Epithelial cell of proximal tubule (primary cell): ENCODE results near the gene CORO7. TPM values are rescaled to one million over a fixed set of nuclear protein-coding genes. Genes with fewer than 3 reads are reported as not detected.

Experiments used
- DNase-seq: peaks from one replicate; pipeline ENCODE4 v3.0.0-alpha.2; 2011; ENCODE audit warnings: low read depth
- H3K4me3 ChIP-seq: 2 replicates; pipeline ENCODE4 v1.5.1; 2011; ENCODE audit warnings: low read depth, mild to moderate bottlenecking, low read length
- total RNA-seq: library from RNA; depleted of rRNA; stranded (reverse); fragments of >200 nt; gene quantifications from 2 replicates; pipeline ENCODE4 v1.2.3, GENCODE V29; 2015
- TF ChIP-seq, protein P1 (sequence below): conservative IDR thresholded peaks from 2 replicates; pipeline ENCODE4 v1.5.1; 2012; ENCODE audit warnings: low read depth, mild to moderate bottlenecking, low read length

CORO7 gene
- total RNA-seq, 1 donor from 2014 or later = 101 TPM

DNA sequence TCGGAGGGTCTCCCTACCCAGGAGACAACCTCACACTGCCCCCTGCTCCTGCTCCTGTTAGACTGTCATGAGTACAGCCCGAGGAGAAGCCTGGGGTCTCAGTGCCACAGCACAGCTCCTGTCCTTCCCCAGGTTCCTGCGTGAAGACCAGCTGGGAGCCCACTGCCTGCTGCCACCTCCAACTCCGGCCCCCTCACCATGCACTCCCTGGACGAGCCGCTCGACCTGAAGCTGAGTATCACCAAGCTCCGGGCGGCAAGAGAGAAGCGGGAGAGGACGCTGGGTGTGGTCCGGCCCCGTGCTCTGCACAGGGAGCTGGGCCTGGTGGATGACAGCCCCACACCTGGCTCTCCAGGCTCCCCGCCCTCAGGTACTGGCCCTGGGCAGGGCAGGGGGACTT lies 84.3 kb downstream of the CORO7 start:
- H3K4me3 ChIP-seq = no peak overlapping the region
- TF ChIP-seq, protein P1, sequence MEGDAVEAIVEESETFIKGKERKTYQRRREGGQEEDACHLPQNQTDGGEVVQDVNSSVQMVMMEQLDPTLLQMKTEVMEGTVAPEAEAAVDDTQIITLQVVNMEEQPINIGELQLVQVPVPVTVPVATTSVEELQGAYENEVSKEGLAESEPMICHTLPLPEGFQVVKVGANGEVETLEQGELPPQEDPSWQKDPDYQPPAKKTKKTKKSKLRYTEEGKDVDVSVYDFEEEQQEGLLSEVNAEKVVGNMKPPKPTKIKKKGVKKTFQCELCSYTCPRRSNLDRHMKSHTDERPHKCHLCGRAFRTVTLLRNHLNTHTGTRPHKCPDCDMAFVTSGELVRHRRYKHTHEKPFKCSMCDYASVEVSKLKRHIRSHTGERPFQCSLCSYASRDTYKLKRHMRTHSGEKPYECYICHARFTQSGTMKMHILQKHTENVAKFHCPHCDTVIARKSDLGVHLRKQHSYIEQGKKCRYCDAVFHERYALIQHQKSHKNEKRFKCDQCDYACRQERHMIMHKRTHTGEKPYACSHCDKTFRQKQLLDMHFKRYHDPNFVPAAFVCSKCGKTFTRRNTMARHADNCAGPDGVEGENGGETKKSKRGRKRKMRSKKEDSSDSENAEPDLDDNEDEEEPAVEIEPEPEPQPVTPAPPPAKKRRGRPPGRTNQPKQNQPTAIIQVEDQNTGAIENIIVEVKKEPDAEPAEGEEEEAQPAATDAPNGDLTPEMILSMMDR = no peak
- no peak for DNase-seq

DNA sequence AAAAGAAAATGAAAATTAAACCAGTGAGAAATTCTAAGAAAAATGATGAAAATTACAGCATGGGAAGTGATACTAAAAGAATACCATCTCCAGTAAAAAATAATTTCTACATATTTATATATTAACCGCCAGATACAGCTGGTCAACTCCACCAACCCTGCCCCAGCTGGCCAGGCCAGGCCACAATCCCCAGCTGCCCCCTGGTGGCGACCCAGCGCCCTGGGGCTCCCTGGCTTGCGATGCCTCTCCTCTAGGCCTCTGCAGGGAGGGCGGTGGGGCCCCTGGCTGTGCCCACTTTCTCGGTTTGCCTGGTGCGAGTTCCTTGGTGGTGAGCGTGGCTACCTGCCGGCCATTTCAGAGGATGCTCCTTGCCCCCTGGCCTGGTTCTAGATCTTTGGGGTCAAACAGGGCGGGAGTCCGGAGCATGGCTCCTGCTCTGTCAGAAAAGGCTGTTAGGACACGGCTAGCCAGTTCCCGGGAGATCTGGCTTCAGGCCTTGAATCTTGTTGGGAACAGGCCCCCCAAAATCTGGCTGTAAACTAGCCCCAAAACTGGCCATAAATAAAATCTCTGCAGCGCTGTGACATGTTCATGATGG lies 86.0 kb downstream of the CORO7 start:
- TF ChIP-seq, protein P1 = peak; percentile 98
- DNase-seq = no peak
- no peak overlapping the region for H3K4me3 ChIP-seq

DNA sequence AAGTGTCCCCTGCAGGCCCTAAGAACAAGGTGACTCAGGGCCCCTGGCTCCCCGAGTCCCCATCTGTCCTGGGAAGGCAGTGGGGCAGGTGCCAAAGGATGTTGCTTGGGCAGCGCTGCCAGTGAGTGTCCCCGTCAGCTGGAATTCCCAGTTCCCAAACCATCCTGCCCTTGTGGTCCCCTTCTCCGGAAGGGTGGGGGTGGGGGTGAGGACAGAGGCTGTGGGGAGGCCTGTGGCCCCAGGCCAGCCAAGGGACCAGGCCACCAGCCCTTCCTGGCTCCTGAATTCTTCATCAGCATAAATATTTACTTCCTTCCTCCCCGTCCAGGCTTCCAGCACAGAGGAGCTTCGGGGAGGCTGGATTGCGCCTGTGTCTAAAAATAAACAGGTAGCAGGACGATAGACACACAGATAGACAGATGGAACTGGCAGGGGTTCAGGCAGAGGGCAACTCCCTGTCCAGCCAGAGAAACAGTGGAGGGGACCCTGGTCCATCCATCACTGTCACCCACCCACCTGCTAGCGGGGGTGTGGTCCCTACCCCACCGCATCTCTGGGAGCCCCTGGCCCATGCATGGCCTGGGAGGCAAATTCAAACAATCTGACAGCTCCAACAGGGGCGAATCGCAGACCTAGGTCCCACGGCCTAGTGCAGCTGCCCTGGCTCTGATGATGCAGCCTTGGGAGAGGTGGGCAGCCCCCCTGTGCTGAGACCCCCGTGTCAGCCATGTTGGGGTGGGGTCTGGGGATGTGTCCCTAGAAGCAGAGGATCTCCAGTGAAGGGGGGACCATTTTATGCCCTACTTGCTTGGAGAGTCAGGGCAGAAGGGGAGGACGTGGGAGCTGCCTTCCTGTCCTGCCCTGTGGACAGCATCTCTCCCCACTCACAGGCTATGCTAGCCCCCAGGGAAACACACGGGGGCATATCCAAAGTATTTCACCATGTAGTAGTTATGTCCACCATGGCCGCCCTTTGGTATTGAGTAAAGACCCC lies 87.3 kb downstream of the CORO7 start:
- H3K4me3 ChIP-seq = no peak overlapping the region
- TF ChIP-seq, protein P1 = no peak
- DNase-seq = no peak

DNA sequence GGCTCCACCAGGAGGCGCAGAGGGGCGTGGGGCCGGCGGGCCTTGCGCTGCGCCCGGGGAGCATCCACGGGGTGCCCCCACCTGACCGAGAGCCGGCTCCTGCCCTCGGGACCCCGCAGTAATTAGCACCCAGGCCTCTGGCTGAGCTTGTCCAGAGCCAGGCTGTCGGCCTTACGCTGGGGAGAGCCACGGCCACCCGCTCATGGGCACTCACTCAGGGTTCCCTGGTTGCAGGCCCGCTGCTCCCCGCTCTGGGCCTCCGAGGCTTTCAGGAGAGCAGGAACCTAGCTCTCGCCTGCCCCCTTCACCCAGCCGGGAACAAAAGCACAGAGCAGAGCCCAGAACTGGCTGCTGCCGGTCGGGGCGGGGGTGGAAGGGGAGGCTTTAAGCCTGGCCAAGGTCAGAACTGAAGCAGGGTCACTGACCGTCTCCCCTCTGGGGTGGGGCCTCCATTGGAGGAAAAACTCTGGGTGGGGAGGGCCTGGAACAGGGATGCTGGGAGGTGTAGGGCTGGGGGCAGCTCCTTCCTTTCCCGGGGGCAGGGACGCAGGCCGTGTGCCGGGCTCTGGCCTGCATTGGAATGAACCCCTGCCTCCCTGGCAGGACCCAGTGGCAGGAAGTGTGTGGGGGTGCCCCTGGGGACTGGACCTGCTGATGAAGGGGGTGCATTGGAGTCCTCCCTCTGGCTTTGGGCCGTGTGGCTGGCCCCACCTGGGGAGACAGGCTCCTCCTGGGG lies 88.2 kb downstream of the CORO7 start:
- H3K4me3 ChIP-seq = peak overlapping the region; percentile 58
- TF ChIP-seq, protein P1 = peak; percentile 60
- no peak for DNase-seq

DNA sequence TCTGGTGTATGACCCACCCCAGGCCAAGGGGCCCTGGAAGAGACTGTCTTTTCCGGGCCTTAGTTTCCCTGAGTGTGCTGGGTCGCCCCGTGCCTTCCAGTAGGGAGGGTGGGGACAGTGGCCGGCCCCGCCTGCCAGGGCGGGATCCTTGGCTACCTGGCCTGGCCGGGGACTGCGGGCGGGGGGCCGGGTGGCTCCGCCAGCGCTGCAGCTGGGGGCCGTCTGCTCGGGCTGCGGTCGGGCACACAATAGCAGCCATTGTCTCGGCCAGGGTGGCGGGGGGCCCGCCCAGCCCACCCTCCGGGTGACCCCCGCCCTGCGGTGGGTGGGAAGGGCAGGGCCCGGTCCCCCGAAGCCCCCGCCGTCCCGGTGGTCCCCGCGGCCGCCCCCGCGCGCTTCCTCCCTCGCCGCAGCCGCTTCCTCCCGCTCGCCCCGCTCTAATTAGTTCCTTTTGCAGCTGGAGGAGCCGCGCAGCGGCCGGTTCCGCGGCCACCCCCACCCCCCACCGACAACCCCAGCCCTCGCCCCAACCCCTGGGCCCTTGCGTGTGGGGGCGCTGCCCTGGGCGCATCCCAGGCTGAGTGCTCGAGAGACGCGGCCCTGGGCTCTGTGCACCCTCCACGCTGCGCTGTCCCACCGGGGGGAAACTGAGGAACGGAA lies 88.9 kb downstream of the CORO7 start:
- H3K4me3 ChIP-seq = peak overlapping the region; percentile 58
- TF ChIP-seq, protein P1 = no peak

DNA sequence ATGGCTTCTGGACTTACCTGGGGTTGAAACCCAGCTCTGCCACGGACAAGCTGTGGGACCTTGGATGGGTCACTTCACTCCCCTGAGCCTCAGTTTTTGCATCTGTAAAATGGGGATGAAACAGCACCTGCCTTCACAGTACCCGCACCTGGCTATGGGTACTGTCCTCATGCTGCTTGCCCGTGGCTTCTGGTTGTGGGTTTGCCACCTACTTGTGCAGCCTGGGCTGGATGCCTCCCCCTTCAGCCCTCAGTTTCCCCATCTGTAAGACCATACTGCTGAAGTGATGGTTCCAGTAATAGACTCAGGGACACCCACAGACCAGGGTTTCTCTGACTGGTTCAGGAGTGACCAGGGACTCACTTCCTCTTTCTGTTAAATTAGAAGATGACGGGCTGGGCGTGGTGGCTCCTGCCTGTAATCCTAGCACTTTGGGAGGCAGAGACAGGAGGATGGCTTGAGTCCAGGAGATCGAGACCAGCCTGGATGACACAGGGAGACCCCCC lies 91.1 kb downstream of the CORO7 start:
- no peak overlapping the region for H3K4me3 ChIP-seq
- TF ChIP-seq, protein P1 = no peak
- no peak for DNase-seq

More for the DNA sequence above, 88.9 kb downstream of the CORO7 start:
- no peak for DNase-seq
